WTC11 (cell line): ENCODE measurements around the gene PRSS33.

ENCODE experiments used
- CREB1 ChIP-seq: sonication (generic); formaldehyde crosslinking; IDR thresholded peaks from 2 replicates; pipeline ENCODE4 v1.8.0; 2023; ENCODE audit warnings: mild to moderate bottlenecking, missing genetic modification reagents
- CTCF ChIP-seq: fragments of 200-600 bp; IDR thresholded peaks from 2 replicates; pipeline ENCODE4 v1.8.0; 2022; ENCODE audit warnings: antibody characterized with exemption
- ELF4 ChIP-seq: sonication (generic); formaldehyde crosslinking; IDR thresholded peaks from 2 replicates; pipeline ENCODE4 v1.8.1; 2022; ENCODE audit warnings: low read depth, mild to moderate bottlenecking, moderate library complexity, missing genetic modification reagents
- ETV6 ChIP-seq: sonication (generic); formaldehyde crosslinking; IDR thresholded peaks from 2 replicates; pipeline ENCODE4 v1.8.1; 2022; ENCODE audit warnings: mild to moderate bottlenecking, missing genetic modification reagents
- FOXP1 ChIP-seq: sonication (generic); formaldehyde crosslinking; IDR thresholded peaks from 2 replicates; pipeline ENCODE4 v1.8.0; 2022; ENCODE audit warnings: missing genetic modification reagents, mild to moderate bottlenecking, moderate library complexity, borderline replicate concordance
- KAT7 ChIP-seq: sonication (generic); formaldehyde crosslinking; IDR thresholded peaks from 2 replicates; pipeline ENCODE4 v1.8.1; 2023; ENCODE audit warnings: missing genetic modification reagents, mild to moderate bottlenecking, borderline replicate concordance
- NR2C2 ChIP-seq: sonication (generic); formaldehyde crosslinking; IDR thresholded peaks from 2 replicates; pipeline ENCODE4 v1.8.0; 2022; ENCODE audit warnings: mild to moderate bottlenecking, missing genetic modification reagents
- SP1 ChIP-seq: sonication (generic); formaldehyde crosslinking; conservative IDR thresholded peaks from 2 replicates; pipeline ENCODE4 v1.8.1; 2022; ENCODE audit warnings: missing genetic modification reagents
- USF1 ChIP-seq: sonication (generic); formaldehyde crosslinking; IDR thresholded peaks from 2 replicates; pipeline ENCODE4 v1.8.0; 2022; ENCODE audit warnings: mild to moderate bottlenecking, missing genetic modification reagents
- ZNF232 ChIP-seq: sonication (generic); formaldehyde crosslinking; IDR thresholded peaks from 2 replicates; pipeline ENCODE4 v1.8.0; 2022; ENCODE audit warnings: mild to moderate bottlenecking, missing genetic modification reagents
- ZNF317 ChIP-seq: sonication (generic); formaldehyde crosslinking; IDR thresholded peaks from 2 replicates; pipeline ENCODE4 v1.8.1; 2023; ENCODE audit warnings: low read depth, mild to moderate bottlenecking, moderate library complexity, missing genetic modification reagents, borderline replicate concordance
- TF ChIP-seq, protein P1 (sequence below): sonication (generic); formaldehyde crosslinking; IDR thresholded peaks from 2 replicates; pipeline ENCODE4 v1.8.1; 2023; ENCODE audit warnings: mild to moderate bottlenecking, missing genetic modification reagents
- TF ChIP-seq, protein P2 (sequence below): sonication (generic); formaldehyde crosslinking; IDR thresholded peaks from 2 replicates; pipeline ENCODE4 v1.8.0; 2022; ENCODE audit warnings: mild to moderate bottlenecking, missing genetic modification reagents
- TF ChIP-seq, protein P3 (sequence below): sonication (generic); formaldehyde crosslinking; IDR thresholded peaks from 2 replicates; pipeline ENCODE4 v1.8.1; 2023; ENCODE audit warnings: mild to moderate bottlenecking, moderate library complexity, missing genetic modification reagents

- TF ChIP-seq, protein P1, sequence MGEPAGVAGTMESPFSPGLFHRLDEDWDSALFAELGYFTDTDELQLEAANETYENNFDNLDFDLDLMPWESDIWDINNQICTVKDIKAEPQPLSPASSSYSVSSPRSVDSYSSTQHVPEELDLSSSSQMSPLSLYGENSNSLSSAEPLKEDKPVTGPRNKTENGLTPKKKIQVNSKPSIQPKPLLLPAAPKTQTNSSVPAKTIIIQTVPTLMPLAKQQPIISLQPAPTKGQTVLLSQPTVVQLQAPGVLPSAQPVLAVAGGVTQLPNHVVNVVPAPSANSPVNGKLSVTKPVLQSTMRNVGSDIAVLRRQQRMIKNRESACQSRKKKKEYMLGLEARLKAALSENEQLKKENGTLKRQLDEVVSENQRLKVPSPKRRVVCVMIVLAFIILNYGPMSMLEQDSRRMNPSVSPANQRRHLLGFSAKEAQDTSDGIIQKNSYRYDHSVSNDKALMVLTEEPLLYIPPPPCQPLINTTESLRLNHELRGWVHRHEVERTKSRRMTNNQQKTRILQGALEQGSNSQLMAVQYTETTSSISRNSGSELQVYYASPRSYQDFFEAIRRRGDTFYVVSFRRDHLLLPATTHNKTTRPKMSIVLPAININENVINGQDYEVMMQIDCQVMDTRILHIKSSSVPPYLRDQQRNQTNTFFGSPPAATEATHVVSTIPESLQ, result no peak
- TF ChIP-seq ETV6 (CRISPR knock-in tag) (no peak), NR2C2 (CRISPR knock-in tag) (no peak), SP1 (no peak), USF1 (CRISPR knock-in tag) (no peak), CTCF (no peak), ZNF232 (no peak), CREB1 (CRISPR knock-in tag) (no peak), ELF4 (CRISPR knock-in tag) (no peak), KAT7 (CRISPR knock-in tag) (no peak), FOXP1 (CRISPR knock-in tag) (no peak), ZNF317 (CRISPR knock-in tag) (no peak)
- TF ChIP-seq, protein P2, sequence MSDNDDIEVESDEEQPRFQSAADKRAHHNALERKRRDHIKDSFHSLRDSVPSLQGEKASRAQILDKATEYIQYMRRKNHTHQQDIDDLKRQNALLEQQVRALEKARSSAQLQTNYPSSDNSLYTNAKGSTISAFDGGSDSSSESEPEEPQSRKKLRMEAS (CRISPR knock-in tag), result no peak
- TF ChIP-seq, protein P3, sequence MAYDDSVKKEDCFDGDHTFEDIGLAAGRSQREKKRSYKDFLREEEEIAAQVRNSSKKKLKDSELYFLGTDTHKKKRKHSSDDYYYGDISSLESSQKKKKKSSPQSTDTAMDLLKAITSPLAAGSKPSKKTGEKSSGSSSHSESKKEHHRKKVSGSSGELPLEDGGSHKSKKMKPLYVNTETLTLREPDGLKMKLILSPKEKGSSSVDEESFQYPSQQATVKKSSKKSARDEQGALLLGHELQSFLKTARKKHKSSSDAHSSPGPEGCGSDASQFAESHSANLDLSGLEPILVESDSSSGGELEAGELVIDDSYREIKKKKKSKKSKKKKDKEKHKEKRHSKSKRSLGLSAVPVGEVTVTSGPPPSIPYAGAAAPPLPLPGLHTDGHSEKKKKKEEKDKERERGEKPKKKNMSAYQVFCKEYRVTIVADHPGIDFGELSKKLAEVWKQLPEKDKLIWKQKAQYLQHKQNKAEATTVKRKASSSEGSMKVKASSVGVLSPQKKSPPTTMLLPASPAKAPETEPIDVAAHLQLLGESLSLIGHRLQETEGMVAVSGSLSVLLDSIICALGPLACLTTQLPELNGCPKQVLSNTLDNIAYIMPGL (CRISPR knock-in tag), result no peak
Measured at GRCh38 chr16:2810651-2811050, 23.3 kb upstream of the PRSS33 start.
